ENCODE measurements around the gene ANKRD61.
"Not testable (repeated sequence)": the region's sequence is repeated elsewhere in the genome, so short reads cannot be mapped to it uniquely, and the experiment has no call there.

The ANKRD61 gene

GRCh38 chr7:6030988-6031387 is at the start of gene ANKRD61:
Gene ANKRD61, plus strand, starts transcription at chr7:6031376. Its CDS starts 0 bp downstream, at chr7:6031376.
- DNase-seq (ENCODE audit: low spot score): no peak

- DNase-seq (ENCODE audit: low spot score): not testable (repeated sequence)
These were observed 44.1 kb upstream of the ANKRD61 start for GRCh38 chr7:5987061-5987460.

GRCh38 chr7:5997210-5997808 is 33.9 kb upstream of the ANKRD61 start:
- DNase-seq (ENCODE audit: low spot score): peak; percentile 55

GRCh38 chr7:6007386-6007785 is 23.8 kb upstream of the ANKRD61 start:
- no peak for DNase-seq (ENCODE audit: low spot score)

- not testable (repeated sequence) for DNase-seq (ENCODE audit: low spot score)
These were observed 23.2 kb upstream of the ANKRD61 start for GRCh38 chr7:6007835-6008590.

GRCh38 chr7:6008668-6009611 is 22.2 kb upstream of the ANKRD61 start, which contains the start of the genes AIMP2 and PMS2:
Gene AIMP2, plus strand, starts transcription at chr7:6009272. Its CDS starts 92 bp downstream, at chr7:6009364.
Gene PMS2, minus strand, starts transcription at chr7:6009049. Its CDS starts 30 bp downstream, at chr7:6009019.
- peak; percentile 95 for DNase-seq (ENCODE audit: low spot score)

- DNase-seq (ENCODE audit: low spot score): not testable (repeated sequence)
These were observed 20.8 kb upstream of the ANKRD61 start for GRCh38 chr7:6010370-6010769.

GRCh38 chr7:6011541-6011940 is 19.6 kb upstream of the ANKRD61 start:
- DNase-seq (ENCODE audit: low spot score): no peak

- DNase-seq (ENCODE audit: low spot score): no peak
These were observed 18.6 kb upstream of the ANKRD61 start for GRCh38 chr7:6012355-6013104.

GRCh38 chr7:6015917-6016652 is 15.1 kb upstream of the ANKRD61 start:
- no peak for DNase-seq (ENCODE audit: low spot score)

- DNase-seq (ENCODE audit: low spot score): no peak
These were observed 14.6 kb upstream of the ANKRD61 start for GRCh38 chr7:6016653-6016966.

GRCh38 chr7:6020371-6021286 is 10.5 kb upstream of the ANKRD61 start:
- DNase-seq (ENCODE audit: low spot score): no peak

GRCh38 chr7:6022707-6023106 is 8.5 kb upstream of the ANKRD61 start:
- no peak for DNase-seq (ENCODE audit: low spot score)

GRCh38 chr7:6023974-6024435 is 7.2 kb upstream of the ANKRD61 start:
- no peak for DNase-seq (ENCODE audit: low spot score)

- DNase-seq (ENCODE audit: low spot score): peak; percentile 58
These were observed 5.0 kb upstream of the ANKRD61 start for GRCh38 chr7:6026011-6026819.

GRCh38 chr7:6026820-6027311 is 4.3 kb upstream of the ANKRD61 start:
- no peak for DNase-seq (ENCODE audit: low spot score)

- no peak for DNase-seq (ENCODE audit: low spot score)
These were observed 3.3 kb upstream of the ANKRD61 start for GRCh38 chr7:6027806-6028365.

- DNase-seq (ENCODE audit: low spot score): no peak
These were observed 2.6 kb upstream of the ANKRD61 start for GRCh38 chr7:6028563-6028962.
